Measurements from ENCODE around the gene MECP2. TPM values are rescaled to one million over a fixed set of nuclear protein-coding genes. Genes with fewer than 3 reads are reported as not detected.

MECP2 gene
- total RNA-seq, 2 donors from 2014 or later = 57.0 to 113 TPM

GRCh38 chrX:153974726-153975286 lies 122.7 kb downstream of the MECP2 start:
- H3K27ac ChIP-seq = peak overlapping the region in 1 of 2 donors; percentile 98
- TF ChIP-seq, protein P1, sequence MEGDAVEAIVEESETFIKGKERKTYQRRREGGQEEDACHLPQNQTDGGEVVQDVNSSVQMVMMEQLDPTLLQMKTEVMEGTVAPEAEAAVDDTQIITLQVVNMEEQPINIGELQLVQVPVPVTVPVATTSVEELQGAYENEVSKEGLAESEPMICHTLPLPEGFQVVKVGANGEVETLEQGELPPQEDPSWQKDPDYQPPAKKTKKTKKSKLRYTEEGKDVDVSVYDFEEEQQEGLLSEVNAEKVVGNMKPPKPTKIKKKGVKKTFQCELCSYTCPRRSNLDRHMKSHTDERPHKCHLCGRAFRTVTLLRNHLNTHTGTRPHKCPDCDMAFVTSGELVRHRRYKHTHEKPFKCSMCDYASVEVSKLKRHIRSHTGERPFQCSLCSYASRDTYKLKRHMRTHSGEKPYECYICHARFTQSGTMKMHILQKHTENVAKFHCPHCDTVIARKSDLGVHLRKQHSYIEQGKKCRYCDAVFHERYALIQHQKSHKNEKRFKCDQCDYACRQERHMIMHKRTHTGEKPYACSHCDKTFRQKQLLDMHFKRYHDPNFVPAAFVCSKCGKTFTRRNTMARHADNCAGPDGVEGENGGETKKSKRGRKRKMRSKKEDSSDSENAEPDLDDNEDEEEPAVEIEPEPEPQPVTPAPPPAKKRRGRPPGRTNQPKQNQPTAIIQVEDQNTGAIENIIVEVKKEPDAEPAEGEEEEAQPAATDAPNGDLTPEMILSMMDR (IDR thresholded peaks at IDR 0.05) = no peak
- no peak for DNase-seq (ENCODE audit: low spot score)
- peaks cover 6 to 15% of the 10 kb centered on the region in 2 donors for H3K4me1 ChIP-seq (ENCODE audit: control insufficient read depth in 1 of 2, low read depth in 2 of 2)
- no peaks in the 10 kb centered on the region for H3K36me3 ChIP-seq
- no peaks in the 10 kb centered on the region for H3K27me3 ChIP-seq (replicated peaks; ENCODE audit: insufficient read depth)
- no peaks in the 10 kb centered on the region for H3K9me3 ChIP-seq
- no peak for ATAC-seq (ENCODE audit: insufficient number of reproducible peaks, low FRiP score, low read depth)
- no peak overlapping the region for H3K4me3 ChIP-seq

GRCh38 chrX:153974003-153974725 lies 123.4 kb downstream of the MECP2 start:
- Histone ChIP-seq H3K4me1 (ENCODE audit: control insufficient read depth in 1 of 2, low read depth in 2 of 2) (peaks cover 6 to 15% of the 10 kb centered on the region in 2 donors), H3K4me3 (peak overlapping the region; percentile 87), H3K27ac (peak overlapping the region; percentile 96 to 98), H3K9me3 (no peaks in the 10 kb centered on the region), H3K36me3 (no peaks in the 10 kb centered on the region), H3K27me3 (replicated peaks; ENCODE audit: insufficient read depth) (no peaks in the 10 kb centered on the region)
- no peak for ATAC-seq (ENCODE audit: insufficient number of reproducible peaks, low FRiP score, low read depth)
- TF ChIP-seq, protein P1 (IDR thresholded peaks at IDR 0.05) = no peak
- no peak for DNase-seq (ENCODE audit: low spot score)

DNA sequence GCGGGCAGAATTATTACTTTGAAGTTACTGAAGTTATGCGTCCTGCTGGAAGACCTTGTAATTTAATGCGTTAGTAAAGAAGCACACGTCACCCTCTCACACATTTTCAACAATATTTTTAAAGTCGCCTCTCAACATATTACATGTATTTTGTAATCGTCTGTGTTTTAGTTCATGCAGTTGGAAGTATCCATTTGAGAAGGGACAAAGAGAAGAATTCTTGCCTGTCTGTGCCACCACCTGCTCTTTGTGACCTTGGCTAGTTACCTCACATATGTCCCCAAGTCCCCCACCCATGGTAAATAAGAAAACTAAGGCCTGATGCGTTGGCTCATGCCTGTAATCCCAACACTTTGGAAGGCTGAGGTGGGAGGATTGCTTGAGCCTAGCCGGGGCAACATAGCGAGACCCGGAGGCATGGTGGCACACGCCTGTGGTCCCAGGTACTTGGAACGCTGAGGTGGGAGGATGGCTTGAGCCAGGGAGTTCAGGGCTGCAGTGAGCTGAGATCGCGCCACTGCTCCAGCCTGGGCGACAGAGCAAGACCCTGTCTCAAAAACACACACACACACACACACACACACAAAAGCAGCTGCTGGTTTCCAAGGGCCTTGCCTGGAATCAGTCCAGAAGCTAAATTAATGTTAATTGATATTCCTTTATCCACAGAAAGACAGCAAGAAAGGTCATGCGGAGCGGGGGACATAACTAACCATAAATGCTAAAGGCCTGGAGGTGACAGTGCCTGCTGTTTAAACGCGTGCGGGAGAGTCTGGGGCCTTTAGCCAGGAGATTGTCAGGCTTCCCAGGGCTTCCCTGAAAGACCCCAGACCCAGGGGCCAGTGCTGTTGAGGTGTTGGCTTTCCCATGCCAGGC lies 124.2 kb downstream of the MECP2 start:
- peak overlapping the region; percentile 96 to 98 for H3K27ac ChIP-seq
- ATAC-seq (ENCODE audit: insufficient number of reproducible peaks, low FRiP score, low read depth) (no peak), DNase-seq (ENCODE audit: low spot score) (no peak)
- TF ChIP-seq, protein P1 (IDR thresholded peaks at IDR 0.05) = no peak
- H3K27me3 ChIP-seq (replicated peaks; ENCODE audit: insufficient read depth) = no peaks in the 10 kb centered on the region
- H3K36me3 ChIP-seq = no peaks in the 10 kb centered on the region
- H3K4me1 ChIP-seq (ENCODE audit: control insufficient read depth in 1 of 2, low read depth in 2 of 2) = peaks cover 9 to 23% of the 10 kb centered on the region in 2 donors
- no peaks in the 10 kb centered on the region for H3K9me3 ChIP-seq
- H3K4me3 ChIP-seq = peak overlapping the region; percentile 87

DNA sequence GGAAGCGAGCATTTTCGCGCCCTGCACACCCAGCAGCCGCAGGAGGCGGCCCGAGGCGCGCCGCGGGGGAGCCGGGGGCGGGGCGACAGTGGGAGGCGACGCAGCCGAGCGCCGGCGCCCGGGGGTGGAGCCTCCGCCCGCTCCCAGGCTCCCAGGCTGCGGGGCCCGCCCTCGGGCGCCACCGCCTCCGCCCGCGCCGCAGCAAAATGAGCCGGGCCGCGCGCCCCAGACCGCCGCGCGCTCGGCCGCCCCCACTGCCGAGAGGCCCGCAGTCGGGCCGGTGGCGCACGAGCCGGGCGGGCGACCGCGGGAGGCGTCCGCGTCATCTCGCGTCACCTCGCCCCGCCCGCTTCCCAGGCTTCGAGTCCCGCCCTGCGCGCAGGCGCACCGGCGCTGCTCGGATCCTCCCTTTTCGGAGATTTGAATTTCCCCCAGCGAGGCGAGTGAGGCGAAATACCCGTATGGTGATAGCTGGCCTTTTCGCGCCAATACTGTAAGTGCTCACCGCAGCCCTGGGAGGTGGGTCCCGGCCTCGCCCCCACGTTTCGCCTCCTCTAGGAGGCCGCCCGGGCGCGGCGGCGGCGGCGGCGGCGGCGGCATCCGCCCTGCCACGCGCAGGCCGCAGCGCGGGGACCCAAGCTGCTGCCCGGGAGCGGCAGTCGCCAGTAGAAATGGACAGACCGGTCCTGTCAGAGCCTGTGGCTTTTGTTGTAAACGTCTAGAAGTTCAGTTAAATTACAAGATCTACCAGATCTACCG lies 125.0 kb downstream of the MECP2 start, which contains the start of gene TMEM187:
Gene TMEM187 (plus strand): TSS at position 387 of the 759 bp plus-strand sequence. CDS start 9,309 bp downstream, outside the sequence.
- ATAC-seq (ENCODE audit: insufficient number of reproducible peaks, low FRiP score, low read depth) (peak; percentile 48), DNase-seq (ENCODE audit: low spot score) (peak; percentile 28)
- TF ChIP-seq, protein P1 (IDR thresholded peaks at IDR 0.05) = no peak
- H3K27ac ChIP-seq = peak within 1 kb of the TSS; percentile 96 to 98
- no peaks in the 10 kb centered on the region for H3K9me3 ChIP-seq
- H3K4me1 ChIP-seq (ENCODE audit: control insufficient read depth in 1 of 2, low read depth in 2 of 2) = peaks cover 10 to 31% of the 10 kb centered on the region in 2 donors
- H3K27me3 ChIP-seq (replicated peaks; ENCODE audit: insufficient read depth) = no peaks in the 10 kb centered on the region
- no peaks in the 10 kb centered on the region for H3K36me3 ChIP-seq
- H3K4me3 ChIP-seq = peak within 1 kb of the TSS; percentile 87

Other genes starting within 250 kb of the MECP2 start
- 10 to 100 TPM in 1 of 2 donors, 1 to 10 TPM in 1; 1.1 to 18.3 TPM for gene L1CAM, start 211.5 kb downstream of the MECP2 start, total RNA-seq
- not detected for gene AVPR2, start 193.0 kb downstream of the MECP2 start, total RNA-seq
- 10 to 100 TPM; 31.7 to 92.1 TPM for gene ARHGAP4, start 171.5 kb downstream of the MECP2 start, total RNA-seq
- gene NAA10, start 162.7 kb downstream of the MECP2 start, total RNA-seq = 10 to 100 TPM; 60.1 to 66.4 TPM
- gene RENBP, start 153.1 kb downstream of the MECP2 start, total RNA-seq = 10 to 100 TPM; 11.2 to 21.4 TPM
- gene HCFC1, start 125.9 kb downstream of the MECP2 start, total RNA-seq = 10 to 100 TPM; 51.6 to 58.9 TPM
- gene TMEM187, start 125.0 kb downstream of the MECP2 start, total RNA-seq = 10 to 100 TPM in 1 of 2 donors, under 1 TPM in 1; 0.78 to 23.4 TPM
- 10 to 100 TPM; 71.0 to 83.9 TPM for gene IRAK1, start 77.8 kb downstream of the MECP2 start, total RNA-seq
- not detected for gene OPN1LW, start 46.5 kb upstream of the MECP2 start, total RNA-seq
- not detected for gene OPN1MW, start 84.9 kb upstream of the MECP2 start, total RNA-seq
- gene OPN1MW2, start 122.0 kb upstream of the MECP2 start, total RNA-seq = not detected
- gene OPN1MW3, start 159.9 kb upstream of the MECP2 start, total RNA-seq = not detected
- gene TEX28, start 197.4 kb upstream of the MECP2 start, total RNA-seq = not detected
- under 1 TPM in 1 of 2 donors, not detected in 1; 0.42 TPM for gene TKTL1, start 198.1 kb upstream of the MECP2 start, total RNA-seq